Measurements from ENCODE around the gene CEBPE. TPM values are rescaled to one million over a fixed set of nuclear protein-coding genes. Genes with fewer than 3 reads are reported as not detected.
A peak's percentile ranks its signal among the peaks of the same experiment; 100 is the strongest.

The CEBPE gene
- total RNA-seq, 4 donors from 2014 or later, result not detected

DNA sequence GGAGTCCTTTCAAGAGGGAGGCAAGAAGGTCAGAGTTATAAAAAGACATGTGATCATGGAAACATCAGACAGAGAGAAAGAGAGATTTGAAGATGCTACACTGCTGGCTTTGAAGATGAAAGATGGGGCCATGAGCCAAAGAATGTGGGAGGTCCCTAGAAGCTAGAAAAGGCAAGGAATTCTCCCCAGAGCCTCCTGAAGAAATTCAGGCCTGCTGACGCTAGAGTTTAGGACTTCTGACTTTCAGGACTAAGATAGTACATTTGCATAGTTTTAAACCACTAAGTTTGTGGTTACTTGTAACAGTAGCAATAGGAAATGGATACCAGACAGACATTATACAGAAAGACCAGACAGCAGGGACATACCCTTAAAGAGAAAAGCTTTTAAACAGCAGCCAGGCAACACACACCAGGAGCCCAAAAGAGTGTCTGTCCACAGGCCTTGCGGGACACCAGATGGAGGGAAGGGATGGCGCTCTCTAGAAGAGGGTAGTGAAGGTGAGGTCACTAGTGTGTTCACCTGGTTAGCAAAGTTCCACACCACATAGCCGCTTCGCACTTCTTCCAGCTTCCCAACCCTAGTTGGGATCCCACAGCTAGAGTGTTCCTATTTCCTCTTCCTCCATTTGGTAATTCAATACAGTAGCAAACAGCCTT is 29.7 kb upstream of the CEBPE start:
- Histone ChIP-seq H3K9me3 (no peaks in the 10 kb centered on the region), H3K27me3 (no peaks in the 10 kb centered on the region), H3K27ac (no peak overlapping the region), H3K4me1 (peaks cover 0 to 11% (median 1%) of the 10 kb centered on the region in 4 donors), H3K4me3 (no peak overlapping the region), H3K36me3 (peaks cover 0 to 6% (median 0%) of the 10 kb centered on the region in 3 donors)
- DNase-seq (ENCODE audit: low spot score in 2 of 2), result no peak
- TF ChIP-seq POLR2A (IDR thresholded peaks at IDR 0.05) (no peak), EP300 (IDR thresholded peaks at IDR 0.05) (no peak)
- TF ChIP-seq, protein P1, sequence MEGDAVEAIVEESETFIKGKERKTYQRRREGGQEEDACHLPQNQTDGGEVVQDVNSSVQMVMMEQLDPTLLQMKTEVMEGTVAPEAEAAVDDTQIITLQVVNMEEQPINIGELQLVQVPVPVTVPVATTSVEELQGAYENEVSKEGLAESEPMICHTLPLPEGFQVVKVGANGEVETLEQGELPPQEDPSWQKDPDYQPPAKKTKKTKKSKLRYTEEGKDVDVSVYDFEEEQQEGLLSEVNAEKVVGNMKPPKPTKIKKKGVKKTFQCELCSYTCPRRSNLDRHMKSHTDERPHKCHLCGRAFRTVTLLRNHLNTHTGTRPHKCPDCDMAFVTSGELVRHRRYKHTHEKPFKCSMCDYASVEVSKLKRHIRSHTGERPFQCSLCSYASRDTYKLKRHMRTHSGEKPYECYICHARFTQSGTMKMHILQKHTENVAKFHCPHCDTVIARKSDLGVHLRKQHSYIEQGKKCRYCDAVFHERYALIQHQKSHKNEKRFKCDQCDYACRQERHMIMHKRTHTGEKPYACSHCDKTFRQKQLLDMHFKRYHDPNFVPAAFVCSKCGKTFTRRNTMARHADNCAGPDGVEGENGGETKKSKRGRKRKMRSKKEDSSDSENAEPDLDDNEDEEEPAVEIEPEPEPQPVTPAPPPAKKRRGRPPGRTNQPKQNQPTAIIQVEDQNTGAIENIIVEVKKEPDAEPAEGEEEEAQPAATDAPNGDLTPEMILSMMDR (IDR thresholded peaks at IDR 0.05), result no peak
- 88 to 92% methylated on average over 5 of the region's 5 CpGs for WGBS, 2 donors

DNA sequence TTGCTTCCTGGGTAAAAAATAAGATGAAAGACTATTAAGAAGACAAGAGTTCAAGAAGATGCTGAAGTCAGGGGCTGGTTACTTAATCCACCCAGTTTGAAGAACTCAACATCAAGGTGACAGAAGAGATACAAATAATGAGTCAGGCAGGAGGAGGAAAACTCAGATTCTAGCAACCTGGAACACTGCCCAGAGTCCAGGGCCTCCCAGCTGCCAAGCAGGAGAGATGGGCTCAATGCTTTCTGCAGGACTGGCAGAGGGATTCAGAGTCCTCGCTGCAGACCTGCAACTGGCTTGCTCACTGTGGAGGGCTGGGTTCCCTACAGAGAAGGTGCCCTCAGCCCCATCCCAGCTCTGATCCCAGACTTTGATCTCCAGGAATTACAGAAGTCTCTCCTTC is 28.6 kb upstream of the CEBPE start:
- Histone ChIP-seq H3K27me3 (no peaks in the 10 kb centered on the region), H3K9me3 (no peaks in the 10 kb centered on the region), H3K4me1 (peaks cover 0 to 5% (median 0%) of the 10 kb centered on the region in 4 donors), H3K4me3 (no peak overlapping the region), H3K27ac (no peak overlapping the region), H3K36me3 (peaks cover 0 to 6% (median 0%) of the 10 kb centered on the region in 3 donors)
- 100% methylated on average over 1 of the region's 1 CpG for WGBS, 2 donors
- TF ChIP-seq POLR2A (IDR thresholded peaks at IDR 0.05), result no peak
- no peak for TF ChIP-seq EP300 (IDR thresholded peaks at IDR 0.05)
- TF ChIP-seq, protein P1 (IDR thresholded peaks at IDR 0.05), result no peak
- DNase-seq (ENCODE audit: low spot score in 2 of 2), result no peak

DNA sequence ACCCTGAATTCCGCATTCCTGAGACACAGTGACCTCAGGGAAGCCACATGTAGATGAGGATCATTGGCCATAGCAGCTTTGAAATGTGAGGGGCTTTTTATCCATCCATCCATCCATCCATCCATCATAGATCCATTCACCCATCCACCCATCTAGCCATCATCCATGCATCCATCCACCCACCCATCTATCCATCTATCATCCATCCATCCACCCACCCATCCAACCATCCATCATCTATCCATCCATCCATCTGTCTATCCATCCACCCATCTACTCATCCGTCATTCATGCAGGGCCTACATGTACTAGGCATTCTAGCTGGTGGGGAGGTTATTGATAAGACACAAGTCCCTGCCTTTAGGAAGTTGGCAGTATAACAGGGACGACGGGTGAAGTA is 27.9 kb upstream of the CEBPE start:
- H3K9me3 ChIP-seq, result no peaks in the 10 kb centered on the region
- no peaks in the 10 kb centered on the region for H3K27me3 ChIP-seq
- no peaks in the 10 kb centered on the region for H3K4me1 ChIP-seq
- peaks cover 0 to 6% (median 0%) of the 10 kb centered on the region in 3 donors for H3K36me3 ChIP-seq
- TF ChIP-seq EP300 (IDR thresholded peaks at IDR 0.05) (no peak), POLR2A (IDR thresholded peaks at IDR 0.05) (no peak)
- TF ChIP-seq, protein P1 (IDR thresholded peaks at IDR 0.05), result no peak
- no peak overlapping the region for H3K4me3 ChIP-seq
- 90 to 96% methylated on average over 4 of the region's 4 CpGs for WGBS, 2 donors
- DNase-seq (ENCODE audit: low spot score in 2 of 2), result no peak
- H3K27ac ChIP-seq, result peak overlapping the region in 2 of 4 donors; percentile 52 to 70

DNA sequence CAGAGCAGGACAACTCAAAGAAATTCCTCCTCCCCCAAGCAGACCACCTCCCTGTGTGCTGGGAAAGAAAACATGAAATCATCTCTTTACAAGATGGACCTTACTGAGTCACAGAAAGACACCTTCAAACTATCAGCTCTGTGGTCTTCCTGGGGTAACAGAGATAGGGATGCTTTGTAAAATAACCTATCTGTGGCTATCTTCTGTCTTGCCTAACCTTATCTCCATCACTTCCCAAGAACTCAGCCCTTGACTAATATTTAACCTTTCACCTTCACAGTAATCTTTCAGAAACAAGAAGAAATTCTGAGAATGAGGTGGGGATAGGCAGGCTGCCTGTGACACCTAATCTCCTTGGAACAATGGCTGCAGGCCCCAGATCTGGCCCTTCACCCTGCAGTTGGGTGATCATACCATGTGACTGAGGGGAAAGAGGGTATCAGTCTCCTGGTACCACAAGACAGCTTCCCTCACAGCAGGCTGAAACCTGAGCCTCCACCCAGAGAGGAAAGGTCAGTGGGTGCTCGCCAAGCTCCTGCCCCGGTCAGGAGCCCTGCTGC is 27.4 kb upstream of the CEBPE start:
- Histone ChIP-seq H3K4me1 (no peaks in the 10 kb centered on the region), H3K4me3 (no peak overlapping the region), H3K27ac (peak overlapping the region in 3 of 4 donors; percentile 52 to 70 (median 60)), H3K36me3 (peaks cover 0 to 6% (median 0%) of the 10 kb centered on the region in 3 donors), H3K27me3 (no peaks in the 10 kb centered on the region), H3K9me3 (no peaks in the 10 kb centered on the region)
- no peak for TF ChIP-seq EP300 (IDR thresholded peaks at IDR 0.05)
- TF ChIP-seq, protein P1 (IDR thresholded peaks at IDR 0.05), result no peak
- no peak for TF ChIP-seq POLR2A (IDR thresholded peaks at IDR 0.05)
- WGBS, 2 donors, result 81 to 89% methylated on average over 2 of the region's 2 CpGs
- no peak for DNase-seq (ENCODE audit: low spot score in 2 of 2)

DNA sequence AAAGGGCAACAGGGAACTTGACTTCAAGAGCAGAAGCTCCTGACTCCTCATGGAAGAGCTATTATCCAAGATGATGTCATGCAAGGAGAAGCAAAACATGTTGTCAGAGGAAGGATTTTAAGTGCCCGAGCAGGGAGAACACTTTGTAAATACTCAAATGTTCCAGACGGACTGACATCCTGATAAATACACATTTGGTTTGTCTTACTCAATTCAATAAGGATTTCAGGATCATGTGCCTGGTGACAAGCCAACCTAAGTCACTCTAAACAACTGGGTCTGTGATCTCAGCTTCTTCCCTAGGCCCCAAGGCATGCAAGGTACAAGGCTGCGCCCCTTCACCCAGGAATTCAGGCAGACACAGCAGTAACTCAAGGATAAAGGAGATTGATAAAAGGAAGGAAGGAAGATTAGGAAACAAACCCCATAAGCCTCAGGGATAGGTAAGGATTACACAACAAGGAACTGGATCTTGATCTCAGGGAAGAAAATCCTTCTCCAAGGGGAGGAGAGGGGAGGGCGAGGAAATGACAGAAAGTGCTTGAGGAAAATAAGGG is 26.8 kb upstream of the CEBPE start:
- H3K27ac ChIP-seq, result peak overlapping the region in 2 of 4 donors; percentile 60 to 70
- no peak overlapping the region for H3K4me3 ChIP-seq
- H3K9me3 ChIP-seq, result no peaks in the 10 kb centered on the region
- DNase-seq (ENCODE audit: low spot score in 2 of 2), result peak in 1 of 2 donors; percentile 42
- H3K4me1 ChIP-seq, result no peaks in the 10 kb centered on the region
- 66 to 69% methylated on average over 4 of the region's 4 CpGs for WGBS, 2 donors
- no peaks in the 10 kb centered on the region for H3K27me3 ChIP-seq
- TF ChIP-seq POLR2A (IDR thresholded peaks at IDR 0.05) (no peak), EP300 (IDR thresholded peaks at IDR 0.05) (peak in 1 of 2 donors; percentile 59)
- TF ChIP-seq, protein P1 (IDR thresholded peaks at IDR 0.05), result no peak
- peaks cover 0 to 6% (median 0%) of the 10 kb centered on the region in 3 donors for H3K36me3 ChIP-seq
